Testis (tissue), 3 donors: ENCODE measurements around the gene KLHL26. TPM values are rescaled to one million over a fixed set of nuclear protein-coding genes. Genes with fewer than 3 reads are reported as not detected.

Source experiments
- DNase-seq: peaks from one replicate; pipeline ENCODE4 v3.0.0-alpha.2; 2019
- H3K27ac ChIP-seq, 2 donors: fragments of 200-600 bp; sonication (generic); one replicate each; pipeline ENCODE4 v1.5.1; 2019
- H3K27me3 ChIP-seq: fragments of 200-600 bp; sonication (generic); one replicate; pipeline ENCODE4 v1.5.1; 2019
- H3K36me3 ChIP-seq: fragments of 200-600 bp; sonication (generic); one replicate; pipeline ENCODE4 v1.5.1; 2017; ENCODE audit warnings: low read depth; ENCODE audit errors: missing control alignments
- H3K4me1 ChIP-seq: fragments of 200-600 bp; sonication (generic); one replicate; pipeline ENCODE4 v1.5.1; 2019
- H3K4me3 ChIP-seq, 2 donors: fragments of 200-600 bp; sonication (generic); one replicate each; pipeline ENCODE4 v1.5.1; 2017 to 2019
- H3K9me3 ChIP-seq: fragments of 200-600 bp; sonication (generic); one replicate; pipeline ENCODE4 v1.5.1; 2017
- POLR2A ChIP-seq: fragments of 450-650 bp; IDR thresholded peaks from one replicate; pipeline ENCODE4 v1.6.1; 2017; ENCODE audit warnings: antibody characterized with exemption, mild to moderate bottlenecking, moderate library complexity
- WGBS, 2 donors: methylation state at CpG; one replicate each; pipeline ENCODE4 v1.1.5; 2018; 5-methylcytosine and 5-hydroxymethylcytosine counted together
- intact Hi-C: fragments of 100-400 bp; cut with DNase I; formaldehyde crosslinking; loops from one replicate; pipeline ENCODE4 v1.15.1; 2023; ENCODE audit warnings: low total_unique reads
- polyA plus RNA-seq: library from polyadenylated mRNA; stranded (reverse); fragments of 350-450 nt; fragmentation: Illumina TruSeq; extraction: RNeasy Lipid Tissue Mini Kit (QIAGEN cat#74804); gene quantifications from one replicate; pipeline ENCODE4 v1.2.3, GENCODE V29; 2014; ENCODE audit warnings: low read depth, low replicate concordance; ENCODE audit not compliant: insufficient read depth
- total RNA-seq, 2 donors: library from RNA; depleted of rRNA; stranded (reverse); fragments of >200 nt; gene quantifications; one replicate each; pipeline ENCODE4 v1.2.3, GENCODE V29; 2016
- TF ChIP-seq, protein P1 (sequence below), 3 experiments: fragments of 450-650 bp in 2 of 3; fragments of 200-600 bp in 1 of 3; sonication (generic) in 1 of 3; IDR thresholded peaks; one replicate each; pipeline ENCODE4 v1.5.1; 2016 to 2019; ENCODE audit warnings: antibody characterized with exemption in 3 of 3, mild to moderate bottlenecking in 2 of 3, moderate library complexity in 1 of 3

The KLHL26 gene
- total and polyA plus RNA-seq, 3 donors from 2014 or later: 10.6 to 32.3 (median 16.5) TPM

DNA sequence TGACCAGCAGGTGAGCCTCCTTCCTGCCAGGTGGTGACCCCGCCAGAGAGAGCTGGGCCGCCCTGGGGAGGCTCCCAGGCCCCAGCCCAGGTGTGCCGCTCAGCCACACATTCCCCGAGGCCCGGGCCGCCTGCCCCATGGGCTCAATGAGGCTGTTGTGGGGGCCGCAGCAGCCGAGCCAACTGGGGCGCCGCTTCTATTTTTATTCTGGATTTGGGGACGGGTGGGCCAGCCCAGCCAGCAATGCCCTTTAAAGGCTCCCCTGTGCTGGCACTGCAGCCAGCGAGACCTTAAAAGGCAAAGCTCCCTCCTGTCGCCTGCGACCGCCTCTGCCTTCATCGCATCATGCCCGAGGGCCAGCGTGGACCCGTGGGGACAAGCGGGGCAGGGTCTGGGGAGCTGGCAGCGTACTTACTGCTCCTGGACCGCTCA, 29.0 kb downstream of the KLHL26 start:
- no peaks in the 10 kb centered on the region for H3K9me3 ChIP-seq
- intact Hi-C loops: no loop called here
- H3K4me1 ChIP-seq: no peaks in the 10 kb centered on the region
- TF ChIP-seq POLR2A: no peak
- TF ChIP-seq, protein P1, sequence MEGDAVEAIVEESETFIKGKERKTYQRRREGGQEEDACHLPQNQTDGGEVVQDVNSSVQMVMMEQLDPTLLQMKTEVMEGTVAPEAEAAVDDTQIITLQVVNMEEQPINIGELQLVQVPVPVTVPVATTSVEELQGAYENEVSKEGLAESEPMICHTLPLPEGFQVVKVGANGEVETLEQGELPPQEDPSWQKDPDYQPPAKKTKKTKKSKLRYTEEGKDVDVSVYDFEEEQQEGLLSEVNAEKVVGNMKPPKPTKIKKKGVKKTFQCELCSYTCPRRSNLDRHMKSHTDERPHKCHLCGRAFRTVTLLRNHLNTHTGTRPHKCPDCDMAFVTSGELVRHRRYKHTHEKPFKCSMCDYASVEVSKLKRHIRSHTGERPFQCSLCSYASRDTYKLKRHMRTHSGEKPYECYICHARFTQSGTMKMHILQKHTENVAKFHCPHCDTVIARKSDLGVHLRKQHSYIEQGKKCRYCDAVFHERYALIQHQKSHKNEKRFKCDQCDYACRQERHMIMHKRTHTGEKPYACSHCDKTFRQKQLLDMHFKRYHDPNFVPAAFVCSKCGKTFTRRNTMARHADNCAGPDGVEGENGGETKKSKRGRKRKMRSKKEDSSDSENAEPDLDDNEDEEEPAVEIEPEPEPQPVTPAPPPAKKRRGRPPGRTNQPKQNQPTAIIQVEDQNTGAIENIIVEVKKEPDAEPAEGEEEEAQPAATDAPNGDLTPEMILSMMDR (IDR thresholded peaks at IDR 0.05): no peak
- H3K4me3 ChIP-seq: no peak overlapping the region
- H3K27me3 ChIP-seq: no peaks in the 10 kb centered on the region
- H3K36me3 ChIP-seq: no peaks in the 10 kb centered on the region
- no peak for DNase-seq
- 90 to 100% methylated on average over 1 to 20 of the region's 22 CpGs for WGBS, 2 donors
- H3K27ac ChIP-seq: no peak overlapping the region

- Histone ChIP-seq H3K4me3 (no peak overlapping the region), H3K9me3 (no peaks in the 10 kb centered on the region), H3K27ac (no peak overlapping the region), H3K36me3 (no peaks in the 10 kb centered on the region), H3K4me1 (peaks cover under 1% of the 10 kb centered on the region), H3K27me3 (no peaks in the 10 kb centered on the region)
- 73 to 80% methylated on average over 5 to 12 of the region's 12 CpGs for whole genome bisulfite sequencing, 2 donors
- DNase-seq: no peak
- intact Hi-C loops: no loop called here
- no peak for TF ChIP-seq POLR2A
- TF ChIP-seq, protein P1 (IDR thresholded peaks at IDR 0.05): no peak
These were observed 29.5 kb downstream of the KLHL26 start for GRCh38 chr19:18666317-18666716.

DNA sequence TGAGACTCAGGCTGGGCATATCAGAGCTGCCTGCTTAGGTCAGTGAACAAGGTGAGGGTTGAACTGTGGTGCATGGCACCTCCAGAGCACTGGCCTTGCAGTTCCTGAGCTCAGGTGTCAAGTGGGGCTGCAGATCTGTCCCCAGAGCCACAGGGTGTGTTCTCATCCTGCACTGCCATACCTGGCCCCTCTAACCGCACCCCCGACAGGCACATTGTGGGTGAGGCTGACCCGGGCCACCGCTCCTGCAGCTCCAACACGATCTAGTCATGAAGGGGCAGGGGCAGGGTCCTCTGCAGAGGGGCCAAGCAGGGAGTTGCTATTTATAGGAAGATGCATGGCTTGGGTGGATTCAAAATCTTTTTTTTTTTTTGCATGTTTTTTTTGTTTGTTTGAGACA, 30.0 kb downstream of the KLHL26 start:
- WGBS, 2 donors: 92 to 95% methylated on average over 5 of the region's 5 CpGs
- intact Hi-C loops: no loop called here
- H3K36me3 ChIP-seq: no peaks in the 10 kb centered on the region
- no peaks in the 10 kb centered on the region for H3K9me3 ChIP-seq
- no peaks in the 10 kb centered on the region for H3K27me3 ChIP-seq
- peaks cover 5% of the 10 kb centered on the region for H3K4me1 ChIP-seq
- H3K27ac ChIP-seq: no peak overlapping the region
- no peak for TF ChIP-seq POLR2A
- TF ChIP-seq, protein P1 (IDR thresholded peaks at IDR 0.05): no peak
- DNase-seq: no peak
- no peak overlapping the region for H3K4me3 ChIP-seq

- H3K4me1 ChIP-seq: peaks cover 13% of the 10 kb centered on the region
- WGBS, 2 donors: 79 to 89% methylated on average over 15 to 55 of the region's 55 CpGs
- no peak overlapping the region for H3K27ac ChIP-seq
- no peaks in the 10 kb centered on the region for H3K9me3 ChIP-seq
- H3K4me3 ChIP-seq: peak overlapping the region in 1 of 2 donors; percentile 2
- TF ChIP-seq, protein P1 (IDR thresholded peaks at IDR 0.05): no peak
- no peak for TF ChIP-seq POLR2A
- H3K27me3 ChIP-seq: no peaks in the 10 kb centered on the region
- intact Hi-C loops: no loop called here
- DNase-seq: no peak
- H3K36me3 ChIP-seq: no peaks in the 10 kb centered on the region
These were observed 30.9 kb downstream of the KLHL26 start for GRCh38 chr19:18667531-18668251.

GRCh38 chr19:18668252-18668631, 31.4 kb downstream of the KLHL26 start:
- 72 to 89% methylated on average over 21 to 36 of the region's 38 CpGs for WGBS, 2 donors
- intact Hi-C loops: no loop called here
- H3K4me3 ChIP-seq: peak overlapping the region in 1 of 2 donors; percentile 2
- no peak overlapping the region for H3K27ac ChIP-seq
- no peaks in the 10 kb centered on the region for H3K27me3 ChIP-seq
- TF ChIP-seq POLR2A: no peak
- TF ChIP-seq, protein P1 (IDR thresholded peaks at IDR 0.05): no peak
- H3K4me1 ChIP-seq: peaks cover 13% of the 10 kb centered on the region
- DNase-seq: no peak
- no peaks in the 10 kb centered on the region for H3K36me3 ChIP-seq
- H3K9me3 ChIP-seq: no peaks in the 10 kb centered on the region
